Kidney tubule cell (primary cell): ENCODE measurements around the gene P2RY13.
A peak's percentile ranks its signal among the peaks of the same experiment; 100 is the strongest.

Source experiments
- DNase-seq: peaks from one replicate; pipeline ENCODE4 v3.0.0-alpha.2; 2018; ENCODE audit warnings: low spot score

P2RY13 gene

DNA sequence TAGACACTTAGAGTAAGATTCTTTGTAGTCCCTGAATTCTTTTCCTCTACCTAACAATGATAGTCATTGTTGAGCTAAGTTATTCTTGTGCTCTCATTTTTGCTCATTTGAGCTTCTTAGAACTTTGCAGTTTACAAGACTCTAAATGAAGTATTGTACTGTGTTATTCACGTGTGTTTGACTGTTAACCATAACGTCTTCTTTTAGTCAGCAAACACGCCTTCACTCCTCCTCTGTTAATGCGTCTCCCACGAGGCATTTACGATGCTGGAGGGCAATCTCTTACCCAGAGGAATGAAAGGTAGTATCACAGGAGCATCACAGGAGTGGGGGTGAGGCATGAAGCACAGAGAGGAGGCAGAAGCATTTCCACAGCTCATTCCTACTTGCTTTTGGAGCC is 36.2 kb downstream of the P2RY13 start:
- DNase-seq, result no peak

DNA sequence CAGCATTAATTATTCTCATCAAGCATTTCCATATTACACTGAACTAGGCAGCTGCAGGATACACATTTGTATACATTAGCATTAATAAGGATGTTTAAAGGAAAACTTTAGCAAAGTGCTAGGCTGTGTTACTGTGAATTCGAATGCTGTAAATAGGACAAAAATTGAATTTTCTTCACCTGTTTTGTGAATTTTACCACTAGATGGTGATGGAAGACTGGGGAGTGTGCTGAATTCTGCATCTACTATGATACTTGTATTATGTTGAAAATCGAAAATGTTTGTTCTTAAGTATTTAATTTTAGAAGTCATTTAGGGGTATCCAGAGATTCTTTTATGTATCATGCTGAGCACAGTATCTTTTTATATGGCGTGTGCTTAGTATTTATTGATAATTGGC is 38.7 kb downstream of the P2RY13 start:
- peak; percentile 47 for DNase-seq

DNA sequence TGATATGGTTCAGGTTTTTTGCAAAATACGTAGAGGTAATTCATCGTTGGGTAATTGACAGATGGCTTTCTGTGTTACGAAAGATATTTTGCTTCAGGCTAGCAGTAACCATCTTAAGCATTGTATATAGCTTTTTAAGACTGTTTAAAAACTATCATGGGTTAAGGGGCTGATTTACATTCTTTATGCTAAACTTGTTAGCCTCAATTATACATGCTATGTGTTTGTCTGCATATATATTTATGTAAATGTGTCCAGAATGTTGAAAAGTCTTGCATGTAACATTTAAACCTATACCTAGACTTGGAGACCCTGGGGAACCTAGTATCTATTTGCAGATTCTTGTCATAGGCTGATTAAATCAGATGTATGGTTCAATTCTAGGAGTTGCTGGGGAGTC is 39.9 kb downstream of the P2RY13 start:
- no peak for DNase-seq

DNA sequence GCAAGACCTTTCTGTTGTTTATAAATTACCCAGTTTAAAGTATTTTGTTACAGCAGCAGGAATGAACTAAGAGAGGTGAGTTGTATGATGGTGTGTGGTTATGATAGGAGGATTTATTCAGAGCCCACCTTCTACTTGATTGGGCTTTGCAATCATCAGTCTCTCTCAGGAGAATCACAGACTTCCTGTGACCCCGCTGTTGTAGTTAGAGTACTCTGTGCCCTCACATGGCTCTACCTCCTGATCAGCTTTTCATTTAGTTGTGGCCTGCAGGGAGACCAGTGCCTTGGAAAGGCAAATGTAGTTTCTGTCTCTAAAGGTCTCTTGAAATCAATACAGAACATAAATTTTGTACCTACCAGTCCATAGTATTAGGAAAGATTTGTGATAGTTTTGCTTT is 43.4 kb downstream of the P2RY13 start:
- no peak for DNase-seq

DNA sequence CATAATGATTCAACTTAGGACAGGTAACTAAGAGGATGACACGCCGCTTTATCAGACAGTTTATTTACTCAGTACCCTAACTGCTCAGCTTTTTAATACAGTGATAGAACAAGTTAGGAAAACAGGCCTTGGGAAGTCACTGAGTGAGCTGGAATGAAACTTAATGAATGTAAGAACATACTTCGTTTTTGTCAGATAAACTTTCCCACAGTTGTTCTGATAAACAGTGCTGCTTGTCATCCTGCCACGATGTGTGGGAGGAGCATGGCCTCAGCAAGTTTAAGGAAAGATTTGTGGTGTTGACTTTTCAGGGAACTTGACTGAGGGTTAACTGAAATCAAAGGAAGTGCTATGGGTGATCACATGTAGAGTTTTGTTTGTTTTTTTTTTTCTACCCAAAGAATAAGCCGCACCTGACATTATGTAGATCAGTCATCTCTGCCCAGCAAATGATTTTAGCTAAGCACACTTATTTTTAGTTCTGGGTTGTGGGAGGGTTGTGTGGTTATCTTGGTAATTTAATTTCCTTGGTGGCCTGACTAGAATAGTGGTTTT is 45.4 kb downstream of the P2RY13 start:
- DNase-seq, result peak; percentile 7

DNA sequence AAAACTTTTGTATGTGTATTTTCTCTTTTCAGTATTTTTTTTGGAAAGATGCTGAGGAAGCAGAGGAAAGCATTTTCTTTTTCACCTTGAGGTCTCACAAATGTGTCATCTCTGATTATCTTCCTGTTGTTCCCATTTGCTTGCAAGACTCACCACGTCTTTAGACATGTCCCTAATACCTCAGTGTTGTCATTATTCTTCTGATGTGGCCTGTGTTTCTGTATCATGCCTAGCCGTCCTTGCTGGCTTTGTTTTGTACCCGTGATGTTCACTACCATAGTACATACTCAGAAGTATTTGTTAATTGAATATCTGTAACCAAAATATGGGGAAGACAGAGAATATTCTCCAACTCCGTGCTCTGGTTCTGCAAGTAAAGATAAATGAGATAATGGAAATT is 46.0 kb downstream of the P2RY13 start:
- DNase-seq, result no peak

DNA sequence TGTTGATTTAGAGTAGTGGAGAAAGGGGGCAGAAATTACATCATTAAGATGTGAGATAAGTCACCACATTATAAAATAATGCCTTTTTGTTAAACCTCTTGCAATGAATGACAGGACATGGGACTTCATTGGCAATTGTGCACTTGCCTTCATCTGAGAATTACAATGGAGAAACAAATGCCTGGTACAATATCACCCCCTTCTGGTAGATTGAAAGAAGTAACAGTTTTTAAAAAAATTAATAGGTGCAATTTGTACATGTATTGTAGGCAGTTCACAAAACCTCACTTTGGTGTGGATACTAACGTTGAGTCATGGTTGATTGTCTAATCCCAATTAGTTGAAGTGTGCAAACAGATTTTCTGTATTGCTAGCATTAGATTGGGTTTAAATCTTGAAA is 46.4 kb downstream of the P2RY13 start:
- peak; percentile 67 for DNase-seq

DNA sequence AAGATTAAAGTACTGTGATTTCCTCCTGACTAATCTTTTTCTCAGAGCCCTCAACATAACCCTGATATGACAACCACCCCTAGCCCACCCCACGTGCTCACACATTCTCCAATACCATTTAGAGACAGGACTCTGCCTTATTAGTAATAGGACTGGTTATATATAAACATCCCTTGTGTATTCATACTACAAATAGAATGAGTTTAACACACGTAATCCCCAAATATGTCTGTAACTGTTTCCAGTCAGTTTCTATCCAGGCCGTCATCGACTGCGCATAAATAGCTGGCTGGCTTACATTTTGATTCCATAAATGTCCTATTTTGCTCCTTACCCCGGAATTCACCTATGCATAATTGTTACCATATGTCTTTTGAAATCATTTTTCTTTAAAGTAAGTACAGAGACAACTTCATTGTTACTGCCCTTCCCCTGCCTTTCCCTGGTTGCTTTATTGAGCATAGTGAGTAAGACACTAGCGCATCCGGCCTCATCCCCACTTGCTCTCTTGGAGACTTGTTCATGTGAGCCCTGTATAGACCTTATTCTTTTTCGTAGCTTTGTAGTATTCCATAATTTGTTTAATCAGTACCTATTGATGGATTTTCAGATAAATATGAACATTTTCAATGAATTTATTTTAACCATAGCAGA is 47.6 kb downstream of the P2RY13 start:
- no peak for DNase-seq

DNA sequence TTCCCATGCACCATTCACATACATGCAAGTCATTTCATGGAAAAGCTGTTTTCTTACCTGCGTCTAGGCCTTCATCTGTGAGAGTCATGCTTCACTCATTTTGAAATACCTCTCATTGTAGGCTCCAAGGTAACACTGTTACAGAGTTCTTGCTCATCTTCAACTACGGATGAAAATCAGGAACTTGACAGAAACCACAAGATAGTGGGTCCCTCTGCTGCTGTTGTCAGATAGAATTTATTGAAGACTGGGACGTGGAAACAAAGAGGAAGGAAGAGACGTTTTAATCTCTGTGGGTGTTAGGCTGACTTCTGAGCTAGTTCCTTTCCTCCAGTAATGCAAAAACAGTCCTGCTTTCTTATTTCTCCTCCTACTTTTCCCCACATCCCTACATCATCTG is 51.1 kb downstream of the P2RY13 start, which contains the start of gene P2RY14:
P2RY14 (minus strand) TSS at position 313 of the 400 bp plus-strand sequence. CDS start 64,226 bp downstream, outside the sequence.
- DNase-seq, result no peak

DNA sequence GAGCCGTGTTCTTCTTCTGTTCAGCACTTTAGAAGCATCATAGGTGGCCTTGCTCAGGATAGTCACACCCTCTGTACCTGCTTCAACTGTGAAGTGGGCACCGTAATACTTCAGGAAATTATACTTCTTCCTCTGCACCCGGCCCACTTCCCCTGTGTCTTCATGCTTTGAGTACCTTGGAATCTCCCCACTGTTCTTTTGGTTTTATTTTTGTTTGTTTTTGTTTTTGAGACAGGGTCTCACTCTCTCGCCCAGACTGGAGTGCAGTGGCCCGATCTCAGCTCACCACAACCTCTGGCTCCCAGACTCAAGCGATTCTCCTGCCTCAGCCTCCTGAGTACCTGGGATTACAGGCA is 52.7 kb downstream of the P2RY13 start:
- DNase-seq, result no peak
